HPDE6-E6E7 (cell line): ENCODE results near the gene LDAF1.
"Not testable (repeated sequence)": the region's sequence is repeated elsewhere in the genome, so short reads cannot be mapped to it uniquely, and the experiment has no call there.

ENCODE experiments used
- DNase-seq: peaks from one replicate; pipeline ENCODE4 v3.0.0; 2011; ENCODE audit warnings: missing footprints; ENCODE audit errors: extremely low spot score

LDAF1 gene

GRCh38 chr16:21195330-21195729 lies 36.9 kb downstream of the LDAF1 start:
- not testable (repeated sequence) for DNase-seq

GRCh38 chr16:21197112-21197511 lies 38.6 kb downstream of the LDAF1 start:
- DNase-seq: no peak

GRCh38 chr16:21197621-21198020 lies 39.1 kb downstream of the LDAF1 start:
- no peak for DNase-seq

GRCh38 chr16:21199607-21200218 lies 41.2 kb downstream of the LDAF1 start:
- no peak for DNase-seq

- no peak for DNase-seq
Measured at GRCh38 chr16:21203155-21203797, 44.8 kb downstream of the LDAF1 start.

DNA sequence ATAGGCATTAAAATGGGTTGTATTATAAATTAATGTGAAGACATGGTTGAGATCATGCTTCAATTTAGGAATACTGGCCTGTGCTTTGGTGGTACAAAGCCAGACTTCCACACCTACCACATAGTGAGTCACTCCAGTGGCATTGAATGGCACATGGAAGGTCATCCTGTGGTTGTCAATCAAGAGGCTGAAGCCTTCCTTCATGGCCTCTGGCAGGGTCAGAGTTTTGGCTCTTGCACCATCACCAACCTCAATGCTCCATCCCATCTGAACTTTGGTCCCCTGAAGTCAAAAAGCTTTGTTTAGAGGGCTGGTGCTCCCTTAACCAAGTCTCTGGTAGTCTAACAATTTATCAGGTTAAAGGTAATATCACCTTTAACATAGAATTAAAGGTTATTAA lies 46.8 kb downstream of the LDAF1 start:
- DNase-seq: no peak

GRCh38 chr16:21206550-21206949 lies 48.1 kb downstream of the LDAF1 start:
- DNase-seq: no peak

DNA sequence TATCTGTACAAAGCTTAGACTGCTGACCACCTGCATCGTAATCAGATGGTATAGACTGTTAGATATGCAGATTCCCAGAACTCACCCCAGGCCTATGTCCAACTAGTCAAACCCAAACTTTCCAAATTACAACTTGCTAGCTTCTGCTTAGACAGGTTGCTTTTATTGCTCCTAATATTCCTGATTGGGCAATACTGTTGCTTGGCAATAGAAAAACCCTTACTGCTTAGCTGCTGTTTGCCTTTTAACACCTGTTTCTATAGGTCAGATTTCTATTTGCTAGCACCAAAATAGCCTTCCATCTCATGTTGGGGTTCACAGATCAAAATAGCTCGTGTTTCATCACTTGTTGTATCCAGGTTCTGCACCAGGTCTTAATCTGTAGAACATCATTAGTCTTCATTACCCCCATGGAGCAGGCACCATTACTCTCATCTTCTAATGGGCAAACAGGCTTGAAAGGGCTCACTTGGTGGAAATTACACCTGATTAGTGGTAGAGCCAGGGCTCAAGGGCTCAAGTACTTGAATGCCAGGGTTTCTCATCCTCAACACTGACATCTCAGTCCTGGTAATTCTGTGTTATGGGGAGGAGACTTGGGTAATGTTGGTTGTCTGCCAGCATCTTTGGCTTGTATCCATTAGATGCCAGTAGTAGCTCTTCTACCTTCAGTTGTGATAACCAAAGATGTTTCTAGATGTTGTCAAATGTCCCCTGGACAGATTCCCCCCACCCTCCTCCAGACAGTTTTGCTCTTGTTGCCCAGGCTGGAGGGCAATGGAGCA lies 50.2 kb downstream of the LDAF1 start:
- no peak for DNase-seq

GRCh38 chr16:21211486-21211885 lies 53.0 kb downstream of the LDAF1 start, which contains the start of gene ZP2:
Gene ZP2 (minus strand): TSS chr16:21211574. CDS start chr16:21211547, 27 bp downstream.
- no peak for DNase-seq

DNA sequence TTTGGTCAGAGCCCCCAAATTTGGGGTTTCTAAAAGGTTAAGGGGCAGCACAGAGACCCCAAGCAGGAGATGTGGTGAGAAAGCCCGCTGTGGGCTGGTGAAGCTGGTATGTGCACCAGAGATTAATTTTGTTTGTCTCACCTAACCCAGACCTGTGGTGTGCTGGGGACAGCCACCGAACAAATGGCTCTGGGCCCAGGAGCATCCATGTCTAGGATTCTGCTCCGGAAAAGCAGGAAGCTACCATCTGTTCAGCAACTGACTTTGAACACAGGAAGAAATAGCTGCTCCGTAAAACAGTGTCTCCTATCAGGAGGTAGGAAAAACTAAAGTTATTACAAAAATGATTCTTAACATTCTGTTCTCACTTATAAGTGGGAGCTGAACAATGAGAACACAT lies 55.6 kb downstream of the LDAF1 start:
- DNase-seq: no peak

DNA sequence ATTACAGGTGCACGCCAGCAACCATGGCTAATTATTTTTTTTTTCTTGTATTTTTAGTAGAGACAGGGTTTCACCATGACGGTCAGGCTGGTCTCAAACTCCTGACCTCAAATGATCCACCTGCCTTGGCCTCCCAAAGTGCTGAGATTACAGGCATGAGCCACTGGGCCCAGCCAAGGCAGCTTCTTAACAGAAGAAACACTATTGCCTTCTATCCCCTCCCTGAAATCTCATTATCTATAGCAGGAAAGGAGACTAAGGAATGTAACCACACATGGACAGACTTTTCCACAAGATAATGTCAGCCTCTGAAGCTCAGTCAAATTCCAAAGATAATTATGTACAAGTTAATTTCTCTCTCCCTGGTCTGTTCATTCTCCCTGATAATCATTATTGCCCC lies 58.6 kb downstream of the LDAF1 start:
- no peak for DNase-seq

- no peak for DNase-seq
Measured at GRCh38 chr16:21218153-21218552, 59.7 kb downstream of the LDAF1 start.

- no peak for DNase-seq
Measured at GRCh38 chr16:21219551-21219950, 61.1 kb downstream of the LDAF1 start.

- DNase-seq: no peak
Measured at GRCh38 chr16:21222495-21223337, 64.2 kb downstream of the LDAF1 start.

GRCh38 chr16:21223787-21224186 lies 65.3 kb downstream of the LDAF1 start:
- DNase-seq: no peak

- DNase-seq: no peak
Measured at GRCh38 chr16:21224800-21225199, 66.3 kb downstream of the LDAF1 start.

DNA sequence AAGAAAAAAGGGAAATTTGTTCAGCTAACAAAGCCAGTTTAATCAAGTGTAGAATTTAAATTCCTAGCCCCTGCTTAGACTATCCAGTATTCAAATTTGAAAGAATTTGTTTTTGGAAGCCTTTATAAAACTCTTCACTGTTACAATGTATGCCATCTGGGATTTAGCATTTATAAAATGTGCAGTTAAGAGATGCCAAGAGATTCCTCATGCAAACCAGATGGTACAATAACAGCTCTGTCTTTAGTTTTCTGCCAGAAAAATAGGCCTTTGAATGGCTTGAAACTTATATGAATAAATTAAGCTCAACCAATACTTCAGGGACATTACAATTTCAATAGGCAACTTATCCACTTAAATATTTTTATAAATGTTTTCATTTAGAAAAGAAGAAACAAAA lies 68.3 kb downstream of the LDAF1 start:
- DNase-seq: no peak

DNA sequence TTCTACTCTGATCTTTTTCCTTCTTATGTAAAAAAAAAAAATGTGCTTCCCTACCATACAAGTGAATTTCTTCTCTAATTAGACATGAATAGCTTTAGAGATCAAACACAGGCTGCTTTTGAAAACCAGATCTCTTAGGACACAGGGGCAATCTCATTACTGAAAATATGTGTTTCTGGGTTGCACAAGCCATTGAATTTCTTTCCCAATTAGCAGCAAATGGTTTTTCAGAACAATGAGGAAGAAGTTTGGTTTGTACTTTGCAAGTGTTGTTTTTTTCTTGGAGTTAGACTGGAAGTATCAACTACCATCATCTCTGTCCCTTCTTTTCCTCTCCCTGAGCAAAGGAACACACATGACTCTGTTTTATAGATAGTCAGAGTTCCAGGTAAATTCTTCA lies 69.4 kb downstream of the LDAF1 start:
- no peak for DNase-seq

GRCh38 chr16:21228361-21228872 lies 69.9 kb downstream of the LDAF1 start:
- no peak for DNase-seq
